Endothelial cell of umbilical vein (primary cell): ENCODE measurements around the gene HSD17B2. TPM values are rescaled to one million over a fixed set of nuclear protein-coding genes. Genes with fewer than 3 reads are reported as not detected.

ENCODE experiments used
- BruUV-seq: library from RNA; stranded (reverse); fragments of 400-500 nt; replicated peaks from 2 replicates; lab custom pipeline; 2021; lab: Mats Ljungman, UMichigan
- CTCF ChIA-PET: fragments of 300-600, 350-600 bp; sonication (Branson Sonifier 250); formaldehyde crosslinking; loops from one replicate; lab custom pipeline; 2021; ENCODE audit warnings: antibody characterized with exemption, inconsistent platforms; lab: Charles Lee
- POLR2A ChIA-PET: fragments of 300-600, 350-600 bp; sonication (Branson Sonifier 250); formaldehyde crosslinking; loops from one replicate; lab custom pipeline; 2021; ENCODE audit warnings: antibody characterized with exemption, inconsistent platforms; lab: Charles Lee
- DNase-seq: peaks from one replicate; pipeline ENCODE4 v3.0.0-alpha.2; 2011; ENCODE audit warnings: low read depth, low spot score
- FAIRE-seq: peaks from 2 replicates; lab custom pipeline; 2011; peaks lifted over from hg19 to GRCh38; lab: Jason Lieb, UNC
- H2AFZ ChIP-seq: 2 replicates; pipeline ENCODE4 v1.6.0; 2012; ENCODE audit warnings: low read depth, low read length, control low read depth, inconsistent platforms
- H3K27ac ChIP-seq: 2 replicates; pipeline ENCODE4 v1.5.1; 2011; ENCODE audit warnings: low read depth, mild to moderate bottlenecking, control low read depth, low read length, moderate library complexity; ENCODE audit not compliant: insufficient read depth
- H3K27me3 ChIP-seq, 2 experiments: 2 replicates each; pipeline versions ENCODE4 v1.6.0 to v1.6.1; 2011; ENCODE audit warnings: low read length in 2 of 2, mixed read lengths in 1 of 2; ENCODE audit not compliant: control insufficient read depth in 2 of 2, insufficient read depth in 2 of 2
- H3K36me3 ChIP-seq, 2 experiments: 2 replicates in 1 of 2; 3 replicates in 1 of 2; pipeline ENCODE4 v1.5.1; 2011; ENCODE audit warnings: low read length in 2 of 2, mild to moderate bottlenecking in 1 of 2, moderate library complexity in 1 of 2; ENCODE audit not compliant: control insufficient read depth in 2 of 2, insufficient read depth in 2 of 2; ENCODE audit errors: extremely low read depth in 1 of 2
- H3K4me1 ChIP-seq: 3 replicates; pipeline ENCODE4 v1.5.1; 2011; ENCODE audit warnings: mild to moderate bottlenecking, low read length; ENCODE audit not compliant: control insufficient read depth, insufficient read depth; ENCODE audit errors: extremely low read depth
- H3K4me2 ChIP-seq: 2 replicates; pipeline ENCODE4 v1.6.1; 2011; ENCODE audit warnings: low read length, control low read depth, mixed read lengths; ENCODE audit not compliant: insufficient read depth
- H3K4me3 ChIP-seq, 3 experiments: fragments of 200-600 bp in 1 of 3; sonication (generic), shearing (Covaris generic) in 1 of 3; replicated peaks in 1 of 3; 2 replicates each; pipeline ENCODE4 v1.5.1; 2011 to 2016; ENCODE audit warnings: control low read depth in 3 of 3, low read length in 3 of 3, mild to moderate bottlenecking in 2 of 3, inconsistent platforms in 1 of 3, low read depth in 1 of 3, moderate library complexity in 1 of 3; ENCODE audit not compliant: insufficient read depth in 1 of 3
- H3K79me2 ChIP-seq: 2 replicates; pipeline ENCODE4 v1.6.0; 2012; ENCODE audit warnings: low read length, inconsistent platforms; ENCODE audit not compliant: control insufficient read depth, insufficient read depth
- H3K9ac ChIP-seq: replicated peaks from 2 replicates; pipeline ENCODE3; 2011; ENCODE audit warnings: low read length, control low read depth; ENCODE audit not compliant: insufficient read depth; ENCODE audit errors: extremely low read depth
- H3K9me1 ChIP-seq: replicated peaks from 3 replicates; pipeline ENCODE4 v1.6.0; 2011; ENCODE audit warnings: mild to moderate bottlenecking, low read length; ENCODE audit not compliant: control insufficient read depth, insufficient read depth; ENCODE audit errors: extremely low read depth
- H3K9me3 ChIP-seq: replicated peaks from 2 replicates; pipeline ENCODE4 v1.5.1; 2012; ENCODE audit warnings: low read length, inconsistent platforms; ENCODE audit not compliant: control insufficient read depth, insufficient read depth
- H4K20me1 ChIP-seq: replicated peaks from 2 replicates; pipeline ENCODE3; 2011; ENCODE audit warnings: mild to moderate bottlenecking, low read length; ENCODE audit not compliant: control insufficient read depth, insufficient read depth; ENCODE audit errors: extremely low read depth
- CTCF ChIP-seq, 2 donors: IDR thresholded peaks; 1 replicate in 1 of 2; 2 replicates in 1 of 2; pipeline ENCODE4 v1.5.1; 2011; ENCODE audit warnings: low read length in 2 of 2, mild to moderate bottlenecking in 2 of 2, moderate library complexity in 2 of 2, control low read depth in 1 of 2, inconsistent platforms in 1 of 2, low read depth in 1 of 2; ENCODE audit not compliant: insufficient read depth in 1 of 2; ENCODE audit errors: extremely low read depth in 1 of 2
- EZH2 ChIP-seq: IDR thresholded peaks from 2 replicates; pipeline ENCODE4 v1.6.1; 2012; ENCODE audit warnings: borderline replicate concordance, low read depth, mild to moderate bottlenecking, moderate library complexity, low read length, inconsistent platforms; ENCODE audit not compliant: severe bottlenecking
- FOS ChIP-seq: IDR thresholded peaks from 2 replicates; pipeline ENCODE4 v1.6.1; 2011; ENCODE audit warnings: mild to moderate bottlenecking, low read length, moderate library complexity, borderline replicate concordance; ENCODE audit not compliant: insufficient read depth
- JUN ChIP-seq: IDR thresholded peaks from 2 replicates; pipeline ENCODE4 v1.6.1; 2011; ENCODE audit warnings: borderline replicate concordance, low read depth; ENCODE audit not compliant: insufficient read length, insufficient read depth
- MAX ChIP-seq: IDR thresholded peaks from 2 replicates; pipeline ENCODE4 v1.6.1; 2011; ENCODE audit not compliant: insufficient read depth, insufficient read length
- MYC ChIP-seq: IDR thresholded peaks from one replicate; pipeline ENCODE4 v1.6.1; 2011; ENCODE audit warnings: mild to moderate bottlenecking, low read depth, low read length
- POLR2A ChIP-seq: IDR thresholded peaks from 2 replicates; pipeline ENCODE4 v1.6.1; 2012; ENCODE audit warnings: low read depth, mild to moderate bottlenecking, control low read depth, low read length
- POLR2AphosphoS5 ChIP-seq: IDR thresholded peaks from 2 replicates; pipeline ENCODE4 v1.6.1; 2012; ENCODE audit warnings: low read depth, mild to moderate bottlenecking, control low read depth, low read length, moderate library complexity; ENCODE audit not compliant: insufficient read depth
- dilution Hi-C: fragments of 300-500 bp; cut with MboI; formaldehyde crosslinking; loops from one replicate; pipeline ENCODE4 v1.15.0; 2019; ENCODE audit warnings: low sequenced_read_pairs; ENCODE audit not compliant: extremely low pct_ligation_motif_present
- intact Hi-C: fragments of 100-400 bp; cut with micrococcal nuclease; formaldehyde crosslinking; loops from one replicate; pipeline ENCODE4 v1.10.0; 2022
- polyA plus RNA-seq, 4 experiments: library from polyadenylated mRNA; depleted of rRNA in 3 of 4; stranded (reverse) in 3 of 4; unstranded in 1 of 4; fragments of >200 nt; gene quantifications; 2 replicates each; pipeline versions ENCODE4 v1.2.1 to v1.2.3, GENCODE V29; 2011 to 2012; ENCODE audit warnings: missing spikeins in 1 of 4
- total RNA-seq: library from RNA; stranded (reverse); gene quantifications from 2 replicates; pipeline ENCODE4 v1.2.3, GENCODE V29; 2021

The HSD17B2 gene
- total and polyA plus RNA-seq, 2 donors (not counting 3 experiments of a cell fraction or from before 2014, with no cell fraction given): 1.2 to 4.5 TPM

- Histone ChIP-seq H3K9me3 (no peaks in the 10 kb centered on the region), H3K4me1 (no peaks in the 10 kb centered on the region), H3K36me3 (no peaks in the 10 kb centered on the region), H3K79me2 (no peaks in the 10 kb centered on the region), H3K4me3 (no peak overlapping the region), H3K27me3 (peaks cover 1 to 6% of the 10 kb centered on the region in 2 experiments), H3K27ac (no peak overlapping the region), H3K9ac (no peak overlapping the region), H4K20me1 (no peaks in the 10 kb centered on the region), H3K9me1 (no peaks in the 10 kb centered on the region), H3K4me2 (no peak overlapping the region), H2AFZ (no peak overlapping the region)
- no TSS peak for BruUV-seq
- DNase-seq: no peak
- POLR2A ChIA-PET: no interaction called here
- FAIRE-seq: no peak
- intact Hi-C loops: no loop called here
- TF ChIP-seq EZH2 (no peak), JUN (no peak), POLR2AphosphoS5 (no peak), MYC (no peak), MAX (no peak), POLR2A (no peak), FOS (no peak), CTCF (IDR thresholded peaks at IDR 0.05; ENCODE audit: extremely low read depth in 1 of 2, insufficient read depth in 1 of 2, low read depth in 1 of 2, low read length in 2 of 2) (no peak)
- CTCF ChIA-PET: interaction anchor here (1.0 kb wide), 1 partner anchor 145 kb away, joined by 3 read pairs; no protein-coding TSS in a partner anchor
- dilution Hi-C loops: no loop called here
These were observed 50.1 kb downstream of the HSD17B2 start for GRCh38 chr16:82085011-82085779.
